Suppressor macrophage treated with lipopolysaccharide for 4 hours (primary cell): ENCODE measurements around the gene CPNE6.

ENCODE experiments used
- DNase-seq: peaks from one replicate; pipeline ENCODE4 v3.0.0-alpha.2; 2020

The CPNE6 gene

DNA sequence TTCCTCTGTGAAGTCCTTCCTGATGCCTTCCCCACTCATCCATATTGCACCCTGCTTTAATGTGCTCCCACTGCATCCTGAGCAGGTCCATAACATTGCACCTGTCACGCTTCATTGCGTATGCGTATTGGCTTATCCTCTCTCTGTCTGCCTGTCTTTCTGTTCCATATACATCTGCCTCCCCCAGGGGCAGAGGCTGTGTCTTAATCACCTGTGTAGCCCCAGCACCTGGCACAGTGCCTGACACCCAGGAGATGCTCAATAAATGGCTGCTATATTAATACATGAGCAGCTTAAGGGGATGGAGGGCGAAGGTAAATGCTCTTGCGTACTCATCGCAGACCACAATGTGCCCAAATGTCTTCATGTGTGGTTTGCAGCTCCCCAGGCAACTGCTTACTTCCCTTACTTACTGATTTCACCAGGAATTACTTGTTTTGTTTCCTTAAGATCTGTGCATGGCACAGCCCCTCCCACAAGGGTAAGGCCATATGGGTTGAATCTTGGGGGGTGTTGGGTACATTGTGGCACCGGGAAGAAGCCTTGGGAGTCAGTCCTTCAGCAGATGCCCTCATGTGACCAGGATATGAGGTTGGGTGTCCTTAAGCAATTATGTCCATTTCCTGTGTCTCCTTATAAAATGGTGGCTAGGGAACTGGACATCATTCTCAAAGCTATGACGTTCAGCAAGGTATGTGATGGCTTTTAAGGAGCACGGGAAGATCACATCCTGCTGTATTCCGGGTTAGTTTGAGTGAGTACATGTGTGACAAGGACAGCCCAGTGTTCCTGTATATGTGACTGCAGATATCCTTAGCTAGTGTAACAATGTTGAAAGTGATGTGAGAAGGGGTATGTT lies 848 bp upstream of the CPNE6 start:
- DNase-seq, result no peak

DNA sequence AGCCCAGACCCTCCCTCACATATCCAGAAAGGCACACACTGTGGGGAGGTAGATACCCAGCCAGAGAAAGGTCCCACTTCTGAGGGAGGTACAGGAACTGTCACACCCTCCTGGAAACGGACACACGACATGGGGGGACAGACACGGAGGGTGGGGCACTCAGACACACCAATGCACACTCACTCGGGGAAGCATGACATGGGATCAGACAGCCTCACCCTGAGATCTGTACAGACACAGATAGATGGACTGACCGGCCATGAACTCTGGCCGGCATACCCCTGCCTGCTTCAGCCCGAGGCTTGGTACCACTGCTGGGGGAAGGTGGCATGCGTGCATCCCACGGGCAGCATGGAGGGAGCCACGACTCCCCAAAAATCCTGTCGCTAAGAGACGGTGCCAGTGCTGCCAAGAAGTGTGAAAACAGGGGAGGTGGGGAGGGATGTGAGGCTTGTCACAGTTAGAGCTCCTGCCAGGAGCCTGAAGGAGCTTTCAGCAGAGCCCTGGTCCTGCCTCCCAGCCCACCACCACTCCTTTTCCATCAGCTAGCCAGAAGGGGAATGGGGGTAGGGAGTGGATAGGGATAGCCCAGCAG lies 571 bp downstream of the CPNE6 start:
- DNase-seq, result no peak

- no peak for DNase-seq
These were observed 1.1 kb downstream of the CPNE6 start for GRCh38 chr14:24072436-24072835.

GRCh38 chr14:24072881-24073877 lies 1.8 kb downstream of the CPNE6 start:
- DNase-seq, result no peak

DNA sequence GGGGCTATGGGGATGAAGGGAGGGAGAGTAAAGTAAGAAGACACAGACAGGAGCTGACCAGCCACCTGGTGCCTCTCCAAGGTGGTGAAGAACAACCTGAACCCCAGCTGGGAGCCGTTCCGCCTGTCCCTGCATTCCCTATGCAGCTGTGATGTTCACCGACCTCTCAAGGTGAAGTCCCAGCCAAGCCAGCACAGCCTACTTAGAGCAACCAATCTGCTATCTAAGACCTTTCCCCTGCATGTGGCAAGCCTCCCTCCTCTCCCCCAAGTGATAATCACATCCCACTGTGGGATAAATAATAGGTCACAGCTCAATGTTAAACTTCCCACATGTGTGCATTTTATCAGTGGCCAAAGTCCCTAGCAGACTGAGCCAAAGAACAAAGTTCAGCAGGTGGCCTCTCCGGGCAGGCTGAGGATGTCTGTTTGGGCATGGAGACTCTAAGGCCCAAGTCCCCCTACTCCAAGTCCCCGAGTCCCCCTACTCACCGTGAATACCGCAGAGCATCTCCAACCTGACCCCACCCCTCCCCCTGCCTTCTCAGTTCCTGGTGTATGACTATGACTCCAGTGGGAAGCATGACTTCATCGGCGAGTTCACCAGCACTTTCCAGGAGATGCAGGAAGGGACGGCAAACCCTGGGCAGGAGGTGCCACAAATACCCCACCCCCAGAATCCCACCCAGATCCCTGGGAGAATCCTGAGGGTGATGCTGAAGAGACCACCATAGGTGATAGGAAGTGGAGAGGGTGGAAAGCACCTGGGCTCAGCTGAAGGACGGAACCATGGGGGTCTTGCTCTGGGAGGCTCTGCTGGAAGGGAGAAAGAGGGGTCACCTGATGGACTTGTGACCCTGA lies 3.5 kb downstream of the CPNE6 start:
- DNase-seq, result no peak

DNA sequence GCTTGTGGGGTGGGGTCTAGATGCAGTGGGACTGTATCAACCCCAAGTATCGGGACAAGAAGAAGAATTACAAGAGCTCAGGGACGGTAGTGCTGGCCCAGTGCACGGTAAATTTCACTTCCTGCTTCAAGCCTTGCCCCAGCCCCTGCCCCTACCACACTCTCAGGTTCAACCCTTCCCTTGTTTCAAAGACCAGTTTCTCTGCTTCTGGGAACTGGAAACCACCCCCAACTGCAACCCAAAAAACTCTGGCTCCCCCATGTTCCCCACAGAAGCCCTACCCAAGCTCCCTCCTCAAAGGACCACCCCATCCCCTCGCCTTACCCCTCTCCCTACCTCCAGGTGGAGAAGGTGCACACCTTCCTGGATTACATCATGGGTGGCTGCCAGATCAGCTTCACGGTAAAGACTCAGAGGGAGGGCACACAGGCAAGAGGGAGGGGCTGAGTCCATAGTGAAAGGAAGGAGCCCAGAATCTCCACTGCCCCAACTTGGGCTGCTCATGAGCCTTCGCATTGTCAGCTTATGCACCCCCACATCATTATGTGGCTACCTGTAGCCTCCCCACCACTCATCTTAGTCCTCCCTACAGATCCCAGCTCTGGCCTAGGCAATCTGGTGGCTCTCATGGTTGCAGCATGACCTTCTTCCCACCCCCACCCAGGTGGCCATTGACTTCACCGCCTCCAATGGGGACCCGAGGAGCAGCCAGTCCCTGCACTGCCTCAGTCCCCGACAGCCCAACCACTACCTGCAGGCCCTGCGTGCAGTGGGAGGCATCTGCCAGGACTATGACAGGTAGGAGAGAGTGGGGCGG lies 4.3 kb downstream of the CPNE6 start:
- no peak for DNase-seq

DNA sequence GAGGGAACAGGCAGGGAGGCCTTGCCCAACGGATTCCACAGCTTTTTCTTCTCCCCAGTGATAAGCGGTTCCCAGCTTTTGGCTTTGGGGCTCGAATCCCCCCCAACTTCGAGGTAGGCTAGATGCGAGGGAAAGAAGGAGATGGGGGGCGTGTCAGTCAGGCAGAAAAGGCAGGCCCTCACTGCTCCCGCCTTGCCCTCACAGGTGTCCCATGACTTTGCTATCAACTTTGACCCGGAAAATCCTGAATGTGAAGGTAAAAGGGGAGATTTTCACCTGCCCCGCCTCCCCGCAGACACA lies 4.9 kb downstream of the CPNE6 start:
- DNase-seq, result no peak

- no peak for DNase-seq
These were observed 5.7 kb downstream of the CPNE6 start for GRCh38 chr14:24077086-24077485.

DNA sequence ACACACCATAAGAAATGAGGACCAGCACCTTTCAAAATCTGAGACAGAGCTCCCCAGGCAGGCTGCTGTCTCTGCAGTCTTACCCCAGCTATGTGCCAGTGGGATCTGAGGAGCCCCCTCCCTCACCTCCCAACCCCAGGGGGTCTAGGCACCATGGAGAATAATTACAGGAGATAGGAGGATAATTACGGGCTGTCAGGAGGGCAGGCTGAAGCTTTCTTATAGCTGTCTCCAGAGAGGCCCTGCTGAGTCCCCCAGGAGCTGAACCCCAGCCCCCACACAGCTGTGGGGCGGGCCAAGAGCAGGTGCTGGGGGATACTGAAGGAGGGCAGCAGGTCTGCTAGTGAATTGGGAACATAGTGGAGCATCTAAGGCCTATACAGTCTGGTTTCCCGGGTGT lies 6.8 kb downstream of the CPNE6 start:
- DNase-seq, result no peak

GRCh38 chr14:24079491-24080141 lies 8.3 kb downstream of the CPNE6 start:
- DNase-seq, result no peak

DNA sequence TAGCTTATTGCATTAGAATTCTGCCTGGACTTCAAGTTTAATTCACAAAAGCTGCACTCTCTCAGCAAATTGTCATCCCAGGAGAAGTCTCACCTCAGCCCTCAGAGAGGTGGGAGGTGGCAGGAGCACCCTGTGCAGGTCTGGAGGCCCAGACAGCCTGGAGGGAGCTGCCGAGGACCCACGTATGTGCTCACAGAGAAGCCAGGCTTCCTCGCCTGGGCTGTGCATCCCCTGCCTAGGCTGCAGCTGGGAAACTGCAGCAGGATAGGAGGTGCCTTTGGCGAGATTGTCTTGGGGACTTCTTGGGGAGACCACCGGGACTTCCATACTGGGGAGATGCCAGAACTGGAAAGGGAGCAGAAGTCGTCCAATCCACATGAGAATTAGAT lies 8.8 kb downstream of the CPNE6 start:
- no peak for DNase-seq

- peak; percentile 34 for DNase-seq
These were observed 9.8 kb downstream of the CPNE6 start for GRCh38 chr14:24080888-24081738.

DNA sequence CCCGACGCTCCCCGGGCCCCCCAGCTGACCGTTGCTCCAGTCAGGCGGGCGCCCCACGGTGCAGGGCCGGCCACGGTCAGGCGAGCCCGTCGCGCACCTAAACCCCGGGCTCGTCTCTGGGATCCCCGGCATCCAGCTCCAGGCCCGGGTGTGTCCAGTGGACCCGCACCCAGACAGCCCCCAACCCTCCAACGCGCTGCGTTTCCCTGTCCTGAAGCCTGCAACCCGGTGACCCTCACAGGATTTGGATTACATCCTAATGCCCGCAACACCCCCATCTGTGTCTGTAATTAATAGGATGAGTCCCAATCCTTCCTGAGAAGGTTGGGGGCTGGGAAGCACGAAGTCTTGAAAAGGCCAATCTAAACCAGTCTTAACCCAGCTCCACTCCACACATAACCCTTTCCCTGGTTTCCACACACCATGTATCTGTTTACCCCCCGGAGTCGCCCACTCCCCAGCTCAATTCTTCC lies 10.4 kb downstream of the CPNE6 start:
- DNase-seq, result no peak

GRCh38 chr14:24082411-24083080 lies 11.2 kb downstream of the CPNE6 start:
- DNase-seq, result no peak

DNA sequence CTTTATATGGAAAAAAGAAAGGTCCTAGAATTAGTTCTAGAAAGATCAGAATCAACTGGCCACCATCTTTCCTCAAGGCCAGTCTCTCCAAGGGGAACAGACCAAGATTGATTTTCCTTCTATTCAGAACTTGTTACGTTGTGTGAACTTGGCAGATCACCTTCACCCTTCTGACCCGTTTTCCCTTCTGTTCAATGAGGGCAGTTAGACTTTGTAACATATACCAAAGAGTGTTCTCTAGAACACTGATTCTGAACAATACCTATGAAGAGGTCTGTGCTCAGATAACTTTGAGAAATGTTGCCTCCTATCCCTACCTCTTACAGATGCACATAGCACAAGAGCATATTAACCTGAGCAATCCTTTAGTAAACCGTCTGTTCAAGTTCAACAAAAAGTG lies 12.1 kb downstream of the CPNE6 start:
- no peak for DNase-seq

DNA sequence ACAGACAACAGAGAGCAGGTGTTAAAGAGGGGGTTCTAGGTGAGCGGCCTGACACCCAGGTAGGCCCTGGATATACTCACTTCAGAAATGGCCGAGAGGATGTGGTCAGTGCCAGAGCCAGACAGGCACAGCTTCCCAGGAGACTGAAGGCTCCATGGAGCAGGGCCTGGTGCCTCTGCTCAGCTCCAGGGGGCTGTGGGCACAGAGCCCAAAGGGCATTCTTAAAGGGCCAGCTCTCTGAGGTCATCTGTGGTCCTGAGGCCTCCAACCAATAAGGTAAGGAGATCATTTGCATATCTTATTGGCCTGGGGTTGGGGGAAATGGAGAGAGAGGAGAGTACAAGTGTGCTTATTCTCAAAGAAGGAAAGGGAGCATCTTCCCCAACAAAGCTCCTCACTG lies 13.1 kb downstream of the CPNE6 start:
- DNase-seq, result no peak

- DNase-seq, result no peak
These were observed 13.9 kb downstream of the CPNE6 start for GRCh38 chr14:24085215-24085614.

DNA sequence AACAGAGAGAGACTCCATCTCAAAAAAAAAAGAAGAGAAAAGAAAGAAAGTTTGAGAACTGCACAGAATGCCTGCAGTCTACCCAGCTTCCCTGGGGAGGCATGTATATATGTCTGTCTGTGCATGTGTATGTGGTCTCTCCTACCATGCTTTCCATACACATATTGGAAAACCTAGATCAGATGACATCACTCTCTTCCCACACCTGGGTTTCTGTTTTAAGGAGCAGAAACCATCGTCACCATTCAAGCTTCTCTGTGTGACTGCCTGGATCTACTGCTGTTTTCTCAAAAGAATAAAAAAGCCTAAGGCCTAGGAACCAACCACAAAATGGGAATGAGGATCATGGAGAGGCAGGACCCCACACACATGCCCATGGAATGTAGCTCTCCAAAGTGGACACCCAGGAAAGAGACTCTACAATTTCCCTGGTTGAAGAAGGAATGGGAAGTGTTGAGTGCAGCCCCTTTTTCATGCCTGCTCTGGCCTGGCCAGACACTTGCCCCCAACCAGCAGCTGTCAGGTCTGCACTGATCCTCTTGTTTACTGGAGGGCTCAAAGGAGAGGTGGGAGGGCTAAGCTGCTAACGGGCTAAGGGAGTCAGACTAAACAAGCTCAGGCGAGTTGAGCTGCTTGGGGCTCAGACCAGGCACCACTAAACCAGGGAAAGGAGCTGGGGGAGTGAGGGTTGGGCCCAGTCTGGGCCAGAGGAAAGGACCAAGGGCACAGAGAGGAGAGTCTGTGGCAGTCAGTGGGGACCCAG lies 15.0 kb downstream of the CPNE6 start:
- no peak for DNase-seq

GRCh38 chr14:24087004-24087403 lies 15.6 kb downstream of the CPNE6 start:
- DNase-seq, result no peak
